Brain microvascular endothelial cell (primary cell): ENCODE results near the gene HMSD.
A peak's percentile ranks its signal among the peaks of the same experiment; 100 is the strongest.
"Not testable (repeated sequence)": the region's sequence is repeated elsewhere in the genome, so short reads cannot be mapped to it uniquely, and the experiment has no call there.

Experiments used
- DNase-seq: peaks from one replicate; pipeline ENCODE4 v3.0.0-alpha.2; 2020
- H3K27ac ChIP-seq: fragments of 250-450 bp; sonication (Bioruptor Pico); 2 replicates; pipeline ENCODE4 v1.5.1; 2020; ENCODE audit warnings: mild to moderate bottlenecking, moderate library complexity
- H3K27me3 ChIP-seq: fragments of 250-450 bp; sonication (Bioruptor Pico); replicated peaks from 2 replicates; pipeline ENCODE4 v1.5.1; 2020; ENCODE audit warnings: mild to moderate bottlenecking
- H3K36me3 ChIP-seq: fragments of 250-450 bp; sonication (Bioruptor Pico); replicated peaks from 2 replicates; pipeline ENCODE4 v1.5.1; 2020; ENCODE audit warnings: mild to moderate bottlenecking
- H3K4me3 ChIP-seq: 2 replicates; pipeline ENCODE4 v1.5.1; 2011; ENCODE audit warnings: low read depth, mild to moderate bottlenecking, control low read depth, low read length, moderate library complexity
- in situ Hi-C: cut with HindIII; loops from 2 replicates; pipeline ENCODE4 v1.10.0; 2017; ENCODE audit warnings: low sequenced_read_pairs, low pct_ligation_motif_present
- TF ChIP-seq, protein P1 (sequence below): IDR thresholded peaks from 2 replicates; pipeline ENCODE4 v1.5.1; 2011; ENCODE audit warnings: low read depth, mild to moderate bottlenecking, moderate library complexity, low read length, control low read depth, inconsistent platforms; ENCODE audit errors: missing control alignments

Gene HMSD

DNA sequence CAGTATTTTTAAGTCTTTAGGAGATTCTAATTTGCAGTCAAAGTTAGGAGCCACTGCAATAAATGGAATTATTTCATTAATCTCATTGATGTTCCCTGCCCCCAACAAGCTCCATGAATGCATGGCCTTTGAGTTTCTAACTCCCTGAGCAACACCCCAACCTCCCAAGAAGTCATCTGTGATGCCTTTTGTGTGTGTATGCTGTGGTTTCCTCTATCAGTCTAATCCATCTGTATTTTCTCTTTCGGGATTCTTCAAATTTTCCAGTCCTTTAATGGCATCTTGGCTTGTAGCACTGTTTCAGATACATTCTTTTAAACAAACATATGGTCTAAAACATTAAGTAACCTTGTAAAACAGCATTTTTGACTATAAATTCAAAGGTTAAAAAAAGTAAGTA is 24.6 kb upstream of the HMSD start:
- H3K27me3 ChIP-seq = no peaks in the 10 kb centered on the region
- H3K36me3 ChIP-seq = no peaks in the 10 kb centered on the region
- no peak for DNase-seq
- H3K27ac ChIP-seq = no peak overlapping the region
- TF ChIP-seq, protein P1, sequence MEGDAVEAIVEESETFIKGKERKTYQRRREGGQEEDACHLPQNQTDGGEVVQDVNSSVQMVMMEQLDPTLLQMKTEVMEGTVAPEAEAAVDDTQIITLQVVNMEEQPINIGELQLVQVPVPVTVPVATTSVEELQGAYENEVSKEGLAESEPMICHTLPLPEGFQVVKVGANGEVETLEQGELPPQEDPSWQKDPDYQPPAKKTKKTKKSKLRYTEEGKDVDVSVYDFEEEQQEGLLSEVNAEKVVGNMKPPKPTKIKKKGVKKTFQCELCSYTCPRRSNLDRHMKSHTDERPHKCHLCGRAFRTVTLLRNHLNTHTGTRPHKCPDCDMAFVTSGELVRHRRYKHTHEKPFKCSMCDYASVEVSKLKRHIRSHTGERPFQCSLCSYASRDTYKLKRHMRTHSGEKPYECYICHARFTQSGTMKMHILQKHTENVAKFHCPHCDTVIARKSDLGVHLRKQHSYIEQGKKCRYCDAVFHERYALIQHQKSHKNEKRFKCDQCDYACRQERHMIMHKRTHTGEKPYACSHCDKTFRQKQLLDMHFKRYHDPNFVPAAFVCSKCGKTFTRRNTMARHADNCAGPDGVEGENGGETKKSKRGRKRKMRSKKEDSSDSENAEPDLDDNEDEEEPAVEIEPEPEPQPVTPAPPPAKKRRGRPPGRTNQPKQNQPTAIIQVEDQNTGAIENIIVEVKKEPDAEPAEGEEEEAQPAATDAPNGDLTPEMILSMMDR = no peak
- H3K4me3 ChIP-seq = no peak overlapping the region
- in situ Hi-C loops = no loop called here

DNA sequence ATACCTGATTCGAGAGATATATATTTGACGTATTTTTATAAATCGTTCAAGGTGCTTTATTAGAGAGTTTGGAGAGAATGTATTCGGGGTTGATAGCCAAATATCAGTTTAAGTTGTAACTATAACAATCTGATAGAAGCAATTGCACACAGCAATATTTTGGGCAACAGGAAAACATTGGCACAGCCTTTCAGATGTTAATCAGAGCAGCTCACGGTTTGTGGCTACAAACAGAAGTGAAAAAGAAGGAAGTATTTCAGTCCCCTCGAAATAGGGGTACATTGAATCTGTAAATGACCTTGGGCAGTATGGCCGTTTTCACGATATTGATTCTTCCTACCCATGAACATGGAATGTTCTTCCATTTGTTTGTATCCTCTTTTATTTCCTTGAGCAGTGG is 20.8 kb upstream of the HMSD start:
- no peaks in the 10 kb centered on the region for H3K36me3 ChIP-seq
- no peak for DNase-seq
- no peak overlapping the region for H3K4me3 ChIP-seq
- H3K27me3 ChIP-seq = no peaks in the 10 kb centered on the region
- TF ChIP-seq, protein P1 = no peak
- no peak overlapping the region for H3K27ac ChIP-seq
- in situ Hi-C loops = no loop called here

DNA sequence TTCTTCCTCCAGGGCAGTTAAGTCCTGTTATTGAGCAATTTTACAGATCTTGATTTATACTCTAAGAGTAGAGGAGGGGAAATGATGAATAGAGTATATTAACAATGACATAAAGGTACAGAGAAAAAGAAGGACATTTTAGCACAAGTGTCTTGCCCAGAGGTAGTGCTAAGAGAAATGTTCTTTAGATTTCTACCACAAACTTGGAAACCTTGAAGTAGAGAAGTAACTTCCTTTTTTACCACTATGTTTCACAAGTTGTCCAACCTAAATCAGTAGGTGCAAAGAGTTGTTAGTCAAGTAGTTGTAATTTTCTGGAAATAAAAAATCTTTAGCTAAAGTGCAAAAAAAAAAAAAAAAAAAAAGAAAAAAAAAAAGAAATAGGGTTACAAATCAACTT is 19.7 kb upstream of the HMSD start:
- in situ Hi-C loops, H3K36me3 ChIP-seq, H3K27ac ChIP-seq, H3K27me3 ChIP-seq, DNase-seq, H3K4me3 ChIP-seq: not testable (repeated sequence)

DNA sequence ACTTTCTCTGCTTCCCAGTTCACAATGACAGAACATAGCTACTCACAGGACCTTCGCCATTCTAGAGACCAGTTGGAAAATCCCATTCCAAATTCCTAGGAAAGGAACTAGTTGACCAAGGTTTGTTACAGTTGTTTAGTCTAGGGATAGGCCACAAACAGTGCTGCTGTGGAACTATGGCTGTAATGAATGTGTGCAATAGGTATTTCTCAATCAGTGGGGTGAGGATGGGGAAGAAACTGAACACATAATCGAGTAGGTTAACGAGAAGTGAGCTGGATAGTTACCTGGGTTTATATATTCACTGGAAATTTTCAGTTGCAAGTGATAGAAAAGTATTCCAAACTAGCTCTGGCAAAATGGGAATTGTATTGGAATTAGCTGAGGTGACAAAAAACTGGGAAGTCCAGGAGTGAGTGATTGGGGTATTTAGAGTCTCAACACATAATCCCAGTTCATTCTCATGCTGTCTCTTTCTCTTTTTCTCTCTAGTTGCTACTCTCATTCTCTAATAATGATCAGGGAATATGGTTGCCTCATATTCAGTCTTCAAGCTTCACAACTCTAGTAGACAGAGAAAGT is 18.2 kb upstream of the HMSD start:
- Histone ChIP-seq H3K27me3 (no peaks in the 10 kb centered on the region), H3K4me3 (no peak overlapping the region), H3K27ac (no peak overlapping the region), H3K36me3 (no peaks in the 10 kb centered on the region)
- TF ChIP-seq, protein P1 = no peak
- DNase-seq = no peak
- in situ Hi-C loops = no loop called here

DNA sequence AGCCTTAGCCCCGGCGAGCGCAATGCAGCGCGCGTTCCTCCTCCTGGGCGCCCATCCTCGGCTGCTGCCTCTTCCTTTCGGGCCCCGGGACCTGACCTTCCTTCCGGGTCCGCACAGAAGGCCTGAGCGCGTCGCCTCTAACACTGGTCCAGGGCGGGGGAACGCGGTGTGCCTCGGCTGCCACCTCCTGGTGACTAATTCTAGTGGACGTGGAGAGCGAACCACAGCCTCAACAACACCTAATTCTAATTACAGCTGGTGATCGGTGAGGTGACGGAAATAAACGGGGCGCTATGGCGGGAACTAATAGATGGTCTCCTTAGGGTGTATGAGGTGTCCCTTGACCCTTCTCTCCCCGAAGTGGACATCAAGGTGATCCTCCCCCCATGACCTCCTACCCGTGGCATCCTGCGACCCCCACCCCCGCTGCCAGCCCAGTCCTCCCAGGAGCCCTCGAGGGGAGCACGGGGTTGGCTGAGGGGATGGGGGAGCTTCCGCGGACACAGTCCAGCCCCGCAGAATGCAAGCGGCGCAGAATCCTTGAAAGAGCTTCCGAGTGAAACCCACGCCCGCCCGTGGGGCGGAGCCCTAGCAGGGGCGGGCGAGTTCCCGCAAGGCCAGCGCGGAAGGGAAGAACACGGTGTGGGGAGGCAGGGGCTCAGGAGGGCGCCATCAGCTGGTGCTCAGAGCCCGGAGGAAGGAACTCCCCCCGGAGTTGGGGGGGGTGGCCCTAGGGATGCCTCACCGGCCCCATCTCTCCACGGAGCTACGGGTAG is 12.8 kb upstream of the HMSD start:
- in situ Hi-C loops = no loop called here
- Histone ChIP-seq H3K36me3 (no peaks in the 10 kb centered on the region), H3K4me3 (peak overlapping the region; percentile 66), H3K27me3 (peaks cover 3% of the 10 kb centered on the region), H3K27ac (no peak overlapping the region)
- peak; percentile 59 for DNase-seq
- TF ChIP-seq, protein P1 = peak; percentile 77

DNA sequence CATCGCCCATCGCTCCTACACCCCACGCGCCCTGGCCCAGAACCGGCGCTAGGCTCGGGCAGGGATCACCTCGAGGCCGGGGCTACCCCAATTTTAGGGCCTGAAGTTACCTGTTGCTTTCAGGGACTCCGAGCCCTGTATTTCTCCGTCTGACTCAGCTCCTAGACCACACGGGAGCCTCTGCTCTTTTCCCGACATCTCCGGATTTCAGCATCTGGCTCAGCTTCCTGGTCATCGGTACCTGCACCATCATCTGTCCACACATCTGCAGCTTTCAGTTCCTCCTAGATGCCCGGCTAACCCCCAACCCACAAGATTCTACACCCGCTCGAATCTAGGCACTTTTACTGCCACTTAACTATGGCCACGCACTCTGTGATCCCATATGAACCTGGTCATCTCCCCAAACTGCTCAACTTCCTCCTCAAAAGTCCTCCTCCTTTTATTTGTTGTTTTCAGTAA is 12.1 kb upstream of the HMSD start:
- H3K27ac ChIP-seq = no peak overlapping the region
- TF ChIP-seq, protein P1 = no peak
- peak overlapping the region; percentile 66 for H3K4me3 ChIP-seq
- in situ Hi-C loops = no loop called here
- no peaks in the 10 kb centered on the region for H3K36me3 ChIP-seq
- peaks cover 3% of the 10 kb centered on the region for H3K27me3 ChIP-seq
- DNase-seq = no peak
